ENCODE results near the gene PLP2.

- TF ChIP-seq CTCF (IDR thresholded peaks at IDR 0.05; ENCODE audit: low read length) (no peak), EZH2phosphoT487 (IDR thresholded peaks at IDR 0.05; ENCODE audit: low read length) (no peak)
These were observed 27.0 kb downstream of the PLP2 start for GRCh38 chrX:49198540-49199314.
